K562 (cell line): Measurements from ENCODE around the gene TOM1L1. TPM values are rescaled to one million over a fixed set of nuclear protein-coding genes. Genes with fewer than 3 reads are reported as not detected.

ENCODE experiments used
- ATAC-seq: fragments of 200-7000 bp; cut with Tn5 transposase; 3 replicates; pipeline ENCODE4 v1.9.1; 2020; ENCODE audit warnings: moderate library complexity
- BruUV-seq: library from RNA; stranded (reverse); fragments of 400-500 nt; replicated peaks from 2 replicates; lab custom pipeline; 2021; lab: Mats Ljungman, UMichigan
- CTCF ChIA-PET: fragments of 300-600 bp; formaldehyde crosslinking; extraction: SDS; loops from one replicate; lab custom pipeline; 2021; ENCODE audit warnings: low intra/inter-chr PET ratio; lab: Yijun Ruan, JAX
- POLR2A ChIA-PET: fragments of 300-600, 350-650 bp; sonication (Branson Sonifier 250); formaldehyde crosslinking; extraction: SDS; loops from one replicate; lab custom pipeline; 2021; ENCODE audit warnings: antibody characterized with exemption, inconsistent platforms; lab: Yijun Ruan, JAX
- DNase-seq, 4 experiments: peaks; one replicate each; pipeline versions ENCODE4 v3.0.0 to v3.0.0-alpha.2; 2011 to 2018; ENCODE audit warnings: low spot score in 3 of 4, mixed read lengths in 3 of 4; ENCODE audit errors: extremely low read depth in 1 of 4
- FAIRE-seq: peaks from 2 replicates; lab custom pipeline; 2011; peaks lifted over from hg19 to GRCh38; lab: Jason Lieb, UNC
- H2AFZ ChIP-seq: 2 replicates; pipeline ENCODE4 v1.6.0; 2011; ENCODE audit warnings: low read depth, low read length, control low read depth, inconsistent platforms
- H3K27ac ChIP-seq: fragments of 200-600 bp; 3 replicates; pipeline ENCODE4 v1.8.0; 2011; ENCODE audit warnings: low read depth, mild to moderate bottlenecking, control low read depth, inconsistent platforms, low read length, moderate library complexity, mixed read lengths; ENCODE audit errors: extremely low read depth
- H3K27me3 ChIP-seq, 2 experiments: fragments of 300-600 bp in 1 of 2; 2 replicates in 1 of 2; 3 replicates in 1 of 2; pipeline versions ENCODE4 v1.6.0 to v1.8.0; 2011; ENCODE audit warnings: inconsistent platforms in 2 of 2, low read length in 2 of 2, mild to moderate bottlenecking in 1 of 2, mixed read lengths in 1 of 2, moderate library complexity in 1 of 2; ENCODE audit not compliant: control insufficient read depth in 2 of 2, insufficient read depth in 2 of 2
- H3K36me3 ChIP-seq: fragments of 300-600 bp; 3 replicates; pipeline ENCODE4 v1.8.0; 2011; ENCODE audit warnings: mild to moderate bottlenecking, low read length, inconsistent platforms; ENCODE audit not compliant: control insufficient read depth, insufficient read depth
- H3K4me1 ChIP-seq, 2 experiments: fragments of 200-600 bp in 1 of 2; replicated peaks in 1 of 2; 2 replicates in 1 of 2; 3 replicates in 1 of 2; pipeline versions ENCODE4 v1.5.1 to v1.8.0; 2011; ENCODE audit warnings: inconsistent platforms in 2 of 2, low read length in 2 of 2, mild to moderate bottlenecking in 1 of 2, mixed read lengths in 1 of 2, moderate library complexity in 1 of 2; ENCODE audit not compliant: control insufficient read depth in 2 of 2, insufficient read depth in 2 of 2
- H3K4me2 ChIP-seq: 2 replicates; pipeline ENCODE4 v1.6.1; 2011; ENCODE audit warnings: low read length, control low read depth, inconsistent platforms, mixed read lengths; ENCODE audit not compliant: insufficient read depth
- H3K4me3 ChIP-seq: fragments of 200-600 bp; sonication (generic), shearing (Covaris generic); 2 replicates; pipeline ENCODE4 v1.5.1; 2016; ENCODE audit warnings: control low read depth, inconsistent platforms
- H3K79me2 ChIP-seq: fragments of 200-600 bp; 3 replicates; pipeline ENCODE4 v1.8.0; 2011; ENCODE audit warnings: low read length, inconsistent platforms; ENCODE audit not compliant: control insufficient read depth, insufficient read depth
- H3K9ac ChIP-seq, 2 experiments: 2 replicates each; pipeline versions ENCODE4 v1.6.0 to v1.6.1; 2011; ENCODE audit warnings: low read depth in 2 of 2, low read length in 2 of 2, control low read depth in 1 of 2, inconsistent platforms in 1 of 2, mild to moderate bottlenecking in 1 of 2, mixed read lengths in 1 of 2; ENCODE audit not compliant: insufficient read depth in 1 of 2
- H3K9me1 ChIP-seq: one replicate; pipeline ENCODE4 v1.6.0; 2011; ENCODE audit warnings: inconsistent platforms, mild to moderate bottlenecking, low read length, moderate library complexity; ENCODE audit not compliant: control insufficient read depth, insufficient read depth
- H3K9me3 ChIP-seq: replicated peaks from 2 replicates; pipeline ENCODE4 v1.5.1; 2011; ENCODE audit warnings: low read depth, low read length, inconsistent platforms; ENCODE audit not compliant: control insufficient read depth, insufficient read depth
- H4K20me1 ChIP-seq: replicated peaks from 2 replicates; pipeline ENCODE4 v1.6.1; 2011; ENCODE audit warnings: low read length, inconsistent platforms, mixed read lengths; ENCODE audit not compliant: control insufficient read depth, insufficient read depth
- DNMT1 ChIP-seq: fragments of 450-650 bp; IDR thresholded peaks from 2 replicates; pipeline ENCODE4 v1.6.1; 2016; ENCODE audit warnings: antibody characterized with exemption, mild to moderate bottlenecking
- HINFP ChIP-seq: fragments of 450-650 bp; conservative IDR thresholded peaks from 2 replicates; pipeline ENCODE4 v1.6.1; 2016; ENCODE audit warnings: missing genetic modification characterization, low read depth, mild to moderate bottlenecking, control low read depth, missing compliant biosample characterization
- KLF6 ChIP-seq: fragments of 250-450 bp; sonication (Bioruptor Pico); IDR thresholded peaks from 2 replicates; pipeline ENCODE4 v1.4.0; 2020; ENCODE audit warnings: mild to moderate bottlenecking, moderate library complexity, borderline replicate concordance
- NBN ChIP-seq: fragments of 450-650 bp; IDR thresholded peaks from 2 replicates; pipeline ENCODE4 v1.6.1; 2016; ENCODE audit warnings: low read depth, mild to moderate bottlenecking
- PRMT5 ChIP-seq: sonication (generic); formaldehyde crosslinking; IDR thresholded peaks from 2 replicates; pipeline ENCODE4 v1.5.0; 2020; ENCODE audit warnings: missing genetic modification reagents
- RAD51 ChIP-seq: fragments of 450-650 bp; IDR thresholded peaks from 2 replicates; pipeline ENCODE4 v1.7.1; 2016; ENCODE audit warnings: low read depth, mild to moderate bottlenecking, borderline replicate concordance
- ZNF124 ChIP-seq: sonication (generic); formaldehyde crosslinking; IDR thresholded peaks from 2 replicates; pipeline ENCODE4 v1.8.1; 2022; ENCODE audit warnings: missing genetic modification reagents
- ZNF24 ChIP-seq: fragments of 450-650 bp; IDR thresholded peaks from 2 replicates; pipeline ENCODE4 v1.6.1; 2016
- WGBS: fragments of 100-300 bp; shearing (Covaris generic); methylation state at CpG from one replicate; pipeline ENCODE4 v1.1.6; 2016; ENCODE audit warnings: low coverage, mixed read lengths; ENCODE audit not compliant: insufficient coverage; ENCODE audit errors: missing lambda C conversion rate; 5-methylcytosine and 5-hydroxymethylcytosine counted together
- in situ Hi-C: fragments of 300-500 bp; cut with MboI; formaldehyde crosslinking; loops from 4 replicates; pipeline ENCODE4 v1.15.0; 2018; ENCODE audit warnings: inconsistent platforms, mixed read lengths
- intact Hi-C: fragments of 100-400 bp; cut with micrococcal nuclease; formaldehyde crosslinking; loops from 2 replicates; pipeline ENCODE4 v1.14.2; 2022
- polyA plus RNA-seq, 8 experiments: library from polyadenylated mRNA; depleted of rRNA in 4 of 8; stranded (reverse) in 5 of 8; unstranded in 3 of 8; fragments of >200 nt; fragmentation: Nextera tagmentation in 2 of 8; fragmentation: Illumina TruSeq in 1 of 8; extraction: Ambion mirVana in 2 of 8; extraction: Trizol in 1 of 8; gene quantifications; 2 replicates each; pipeline versions ENCODE4 v1.2.1 to v1.2.3, GENCODE V29; 2011 to 2014; ENCODE audit warnings: inconsistent platforms in 1 of 8, missing spikeins in 1 of 8
- total RNA-seq, 7 experiments: library from RNA; depleted of rRNA in 6 of 7; stranded (reverse); fragments of >200 nt in 6 of 7; fragmentation: Illumina TruSeq in 2 of 7; extraction: Trizol in 2 of 7; gene quantifications; 2 replicates each; pipeline versions ENCODE4 v1.2.1 to v1.2.3, GENCODE V29; 2011 to 2021; ENCODE audit warnings: low replicate concordance in 1 of 7
- TF ChIP-seq, protein P1 (sequence below): IDR thresholded peaks from 3 replicates; pipeline ENCODE4 v1.6.1; 2011; ENCODE audit warnings: borderline replicate concordance, mild to moderate bottlenecking; ENCODE audit not compliant: insufficient read length, insufficient read depth
- TF ChIP-seq, protein P2 (sequence below): fragments of 250-450 bp; sonication (Bioruptor Pico); IDR thresholded peaks from 2 replicates; pipeline ENCODE4 v1.5.0; 2021; ENCODE audit warnings: mild to moderate bottlenecking, borderline replicate concordance

The TOM1L1 gene
- total and polyA plus RNA-seq, 9 of the 15 experiments (the other 6 are each of a cell fraction or from before 2014, with no cell fraction given) = 21.3 to 74.3 (median 31.0) TPM

DNA sequence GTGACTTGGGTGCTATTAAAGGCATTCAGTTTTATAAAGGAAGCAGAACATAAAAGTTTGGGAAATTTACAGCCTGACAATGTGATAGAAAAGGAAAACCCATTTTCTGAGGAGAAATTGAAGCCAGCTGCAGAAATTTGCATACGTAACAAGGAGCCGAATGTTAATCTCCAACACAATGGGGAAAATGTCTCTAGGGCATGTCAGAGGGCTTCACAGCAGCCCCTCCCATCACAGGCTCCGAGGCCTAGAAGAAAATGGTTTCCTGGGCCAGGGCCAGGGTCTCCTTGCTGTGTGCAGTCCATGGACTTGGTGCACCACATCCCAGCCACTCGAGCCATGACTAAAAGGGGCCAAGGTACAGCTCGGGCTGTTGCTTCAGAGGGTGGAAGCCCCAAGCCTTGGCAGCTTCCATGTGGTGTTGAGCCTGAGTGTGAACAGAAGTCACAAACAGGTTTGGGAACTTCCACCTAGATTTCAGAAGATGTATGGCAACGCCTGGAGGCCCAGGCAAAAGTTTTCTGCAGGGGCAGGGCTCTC, 23.9 kb upstream of the TOM1L1 start (continued):
- TF ChIP-seq, protein P1, sequence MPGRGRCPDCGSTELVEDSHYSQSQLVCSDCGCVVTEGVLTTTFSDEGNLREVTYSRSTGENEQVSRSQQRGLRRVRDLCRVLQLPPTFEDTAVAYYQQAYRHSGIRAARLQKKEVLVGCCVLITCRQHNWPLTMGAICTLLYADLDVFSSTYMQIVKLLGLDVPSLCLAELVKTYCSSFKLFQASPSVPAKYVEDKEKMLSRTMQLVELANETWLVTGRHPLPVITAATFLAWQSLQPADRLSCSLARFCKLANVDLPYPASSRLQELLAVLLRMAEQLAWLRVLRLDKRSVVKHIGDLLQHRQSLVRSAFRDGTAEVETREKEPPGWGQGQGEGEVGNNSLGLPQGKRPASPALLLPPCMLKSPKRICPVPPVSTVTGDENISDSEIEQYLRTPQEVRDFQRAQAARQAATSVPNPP = no peak

DNA sequence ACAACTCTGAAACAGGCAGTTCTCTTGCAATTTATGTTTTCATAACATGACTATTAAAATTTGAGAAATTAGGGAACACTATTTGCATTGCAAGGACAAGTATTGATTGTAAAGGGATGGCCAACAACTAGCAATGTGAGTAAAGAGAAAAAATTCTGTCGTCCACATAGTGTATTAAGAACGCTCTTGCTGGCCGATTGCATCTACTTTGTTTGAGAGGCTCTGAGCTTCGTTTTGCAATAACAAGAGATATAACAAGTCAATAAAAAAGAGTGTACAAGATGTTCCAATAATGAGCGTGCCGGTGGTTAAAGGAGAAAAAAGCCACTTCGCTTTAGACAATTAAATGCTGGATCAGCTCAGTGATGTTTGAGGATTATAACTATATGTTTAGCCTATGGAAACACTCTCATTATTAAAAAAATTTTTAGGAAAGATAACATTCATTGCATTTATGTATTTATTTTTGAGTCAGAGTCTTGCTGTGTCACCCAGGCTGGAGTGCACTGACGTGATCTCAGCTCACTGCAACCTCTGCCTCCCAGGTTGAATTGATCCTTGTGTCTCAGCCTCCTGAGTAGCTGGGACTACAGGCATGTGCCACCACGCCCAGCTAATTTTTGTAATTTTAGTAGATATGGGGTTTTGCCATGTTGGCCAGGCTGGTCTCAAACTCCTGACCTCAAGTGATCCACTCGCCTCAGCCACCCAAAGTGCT, 19.2 kb upstream of the TOM1L1 start:
- no peaks in the 10 kb centered on the region for H4K20me1 ChIP-seq
- no peak overlapping the region for H3K4me2 ChIP-seq
- FAIRE-seq = no peak
- H3K4me3 ChIP-seq = no peak overlapping the region
- H3K27ac ChIP-seq = no peak overlapping the region
- no peaks in the 10 kb centered on the region for H3K4me1 ChIP-seq
- BruUV-seq = no TSS peak
- no peaks in the 10 kb centered on the region for H3K79me2 ChIP-seq
- DNase-seq = no peak
- intact Hi-C loops (no loop called here), in situ Hi-C loops (no loop called here)
- no peaks in the 10 kb centered on the region for H3K27me3 ChIP-seq
- no peak for TF ChIP-seq KLF6 (CRISPR knock-in tag)
- TF ChIP-seq ZNF124 = no peak
- no peak for TF ChIP-seq NBN
- no peak for TF ChIP-seq PRMT5
- TF ChIP-seq ZNF24 = no peak
- TF ChIP-seq HINFP (tag) = no peak
- TF ChIP-seq DNMT1 = no peak
- TF ChIP-seq, protein P2, sequence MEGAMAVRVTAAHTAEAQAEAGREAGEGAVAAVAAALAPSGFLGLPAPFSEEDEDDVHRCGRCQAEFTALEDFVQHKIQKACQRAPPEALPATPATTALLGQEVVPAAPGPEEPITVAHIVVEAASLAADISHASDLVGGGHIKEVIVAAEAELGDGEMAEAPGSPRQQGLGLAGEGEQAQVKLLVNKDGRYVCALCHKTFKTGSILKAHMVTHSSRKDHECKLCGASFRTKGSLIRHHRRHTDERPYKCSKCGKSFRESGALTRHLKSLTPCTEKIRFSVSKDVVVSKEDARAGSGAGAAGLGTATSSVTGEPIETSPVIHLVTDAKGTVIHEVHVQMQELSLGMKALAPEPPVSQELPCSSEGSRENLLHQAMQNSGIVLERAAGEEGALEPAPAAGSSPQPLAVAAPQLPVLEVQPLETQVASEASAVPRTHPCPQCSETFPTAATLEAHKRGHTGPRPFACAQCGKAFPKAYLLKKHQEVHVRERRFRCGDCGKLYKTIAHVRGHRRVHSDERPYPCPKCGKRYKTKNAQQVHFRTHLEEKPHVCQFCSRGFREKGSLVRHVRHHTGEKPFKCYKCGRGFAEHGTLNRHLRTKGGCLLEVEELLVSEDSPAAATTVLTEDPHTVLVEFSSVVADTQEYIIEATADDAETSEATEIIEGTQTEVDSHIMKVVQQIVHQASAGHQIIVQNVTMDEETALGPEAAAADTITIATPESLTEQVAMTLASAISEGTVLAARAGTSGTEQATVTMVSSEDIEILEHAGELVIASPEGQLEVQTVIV (CRISPR knock-in tag) = no peak
- no peak for TF ChIP-seq RAD51
- H3K9ac ChIP-seq = no peak overlapping the region
- no peaks in the 10 kb centered on the region for H3K9me3 ChIP-seq
- ATAC-seq = no peak
- CTCF ChIA-PET = no interaction called here
- POLR2A ChIA-PET = no interaction called here
- H3K36me3 ChIP-seq = no peaks in the 10 kb centered on the region
- no peak overlapping the region for H2AFZ ChIP-seq
- no peaks in the 10 kb centered on the region for H3K9me1 ChIP-seq
- WGBS = 42% methylated on average over 10 of the region's 10 CpGs
